Measurements from ENCODE around the gene RTN4RL2. TPM values are rescaled to one million over a fixed set of nuclear protein-coding genes. Genes with fewer than 3 reads are reported as not detected.
A peak's percentile ranks its signal among the peaks of the same experiment; 100 is the strongest.

The RTN4RL2 gene
- 10 to 100 TPM; 17.2 to 35.0 (median 25.7) TPM for polyA plus RNA-seq (ENCODE audit: insufficient read length in 10 of 10)
- long read RNA-seq, donor 1, transcript RTN4RL2-201 (3 exons, 2,203 nt), result major isoform, 13 of 28 reads
- long read RNA-seq, donor 1, partial matches to known transcripts, result 0 of 28 reads
- long read RNA-seq, donor 1, other reads (novel, unspliced or antisense), result 15 of 28 reads
- long read RNA-seq, donor 2, transcript RTN4RL2-201 (3 exons, 2,203 nt), result major isoform, 6 of 129 reads
- long read RNA-seq, donor 2, partial matches to known transcripts, result 117 of 129 reads
- long read RNA-seq, donor 2, other reads (novel, unspliced or antisense), result 6 of 129 reads
- long read RNA-seq, donor 3, result 0 reads
- long read RNA-seq, donor 4, partial matches to known transcripts, result 0 of 3 reads
- long read RNA-seq, donor 4, other reads (novel, unspliced or antisense), result 0 of 3 reads
- long read RNA-seq, donor 5, transcript RTN4RL2-201 (3 exons, 2,203 nt), result major isoform, 18 of 145 reads
- long read RNA-seq, donor 5, partial matches to known transcripts, result 122 of 145 reads
- long read RNA-seq, donor 5, other reads (novel, unspliced or antisense), result 5 of 145 reads
- long read RNA-seq, donor 6, transcript RTN4RL2-201 (3 exons, 2,203 nt), result major isoform, 6 of 81 reads
- long read RNA-seq, donor 6, partial matches to known transcripts, result 75 of 81 reads
- long read RNA-seq, donor 6, other reads (novel, unspliced or antisense), result 0 of 81 reads
- long read RNA-seq, donor 7, partial matches to known transcripts, result 0 of 3 reads
- long read RNA-seq, donor 7, other reads (novel, unspliced or antisense), result 0 of 3 reads
- long read RNA-seq, donor 8, partial matches to known transcripts, result 78 of 84 reads
- long read RNA-seq, donor 8, other reads (novel, unspliced or antisense), result 5 of 84 reads
- long read RNA-seq, donor 9, partial matches to known transcripts, result 0 of 3 reads
- long read RNA-seq, donor 9, other reads (novel, unspliced or antisense), result 0 of 3 reads

- peak; percentile 48 to 78 (median 64) for DNase-seq
These were observed at the start of gene RTN4RL2 for GRCh38 chr11:57460022-57460757. RTN4RL2 (plus strand) TSS chr11:57460528; CDS start chr11:57460866, 338 bp downstream.

GRCh38 chr11:57413681-57414080, 46.6 kb upstream of the RTN4RL2 start:
- no peak for DNase-seq

DNA sequence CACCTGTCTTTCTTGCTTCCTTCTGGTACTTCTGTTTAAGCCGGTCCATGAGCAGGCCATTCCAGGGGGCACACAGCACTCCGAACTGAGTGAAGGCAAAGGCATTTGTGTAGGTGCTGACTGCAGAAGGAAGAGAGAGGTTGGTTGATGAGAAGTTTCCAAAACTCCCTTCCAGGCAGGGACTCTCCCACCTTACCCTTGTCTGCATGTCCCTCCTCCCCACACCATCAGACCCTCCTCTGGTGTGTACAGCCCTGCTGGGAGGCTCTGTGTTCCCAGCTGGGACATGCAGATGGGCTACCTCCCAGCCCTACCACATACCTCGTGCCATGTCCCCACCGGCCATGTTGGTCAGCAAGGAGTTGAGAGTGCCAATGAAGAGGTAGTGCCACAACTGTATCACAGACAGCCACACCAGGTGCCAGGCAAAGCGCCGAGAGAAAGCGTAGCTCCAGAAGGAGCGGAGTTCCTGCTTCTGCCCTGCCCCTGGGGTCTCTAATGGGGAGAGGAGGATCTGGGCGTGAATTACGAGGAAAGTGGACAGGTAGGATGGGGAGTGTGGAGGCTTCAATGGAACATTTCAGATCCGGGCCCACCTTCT, 45.6 kb upstream of the RTN4RL2 start:
- DNase-seq, result no peak

DNA sequence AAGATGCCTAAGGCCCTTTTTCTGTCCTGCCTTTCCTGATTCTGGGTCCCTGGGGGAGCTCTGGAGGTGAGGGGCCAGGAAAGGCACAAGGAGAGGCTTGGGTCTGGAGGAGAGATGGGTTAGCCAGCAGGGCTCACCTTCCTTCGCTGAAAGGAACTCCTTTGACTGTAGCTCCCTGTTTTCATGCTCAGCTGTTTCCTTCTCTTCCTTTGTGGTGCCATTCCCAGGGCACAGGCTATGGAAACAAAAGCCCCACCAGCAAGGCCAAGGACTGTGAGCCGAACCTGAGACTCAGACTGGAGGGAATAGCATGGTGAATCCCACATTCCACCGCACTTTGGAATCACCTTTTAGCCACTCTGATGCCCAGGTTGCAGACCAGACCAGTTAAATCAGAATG, 43.9 kb upstream of the RTN4RL2 start:
- no peak for DNase-seq

- peak in 1 of 3 donors; percentile 38 for DNase-seq
These were observed 43.3 kb upstream of the RTN4RL2 start for GRCh38 chr11:57417056-57417455.

DNA sequence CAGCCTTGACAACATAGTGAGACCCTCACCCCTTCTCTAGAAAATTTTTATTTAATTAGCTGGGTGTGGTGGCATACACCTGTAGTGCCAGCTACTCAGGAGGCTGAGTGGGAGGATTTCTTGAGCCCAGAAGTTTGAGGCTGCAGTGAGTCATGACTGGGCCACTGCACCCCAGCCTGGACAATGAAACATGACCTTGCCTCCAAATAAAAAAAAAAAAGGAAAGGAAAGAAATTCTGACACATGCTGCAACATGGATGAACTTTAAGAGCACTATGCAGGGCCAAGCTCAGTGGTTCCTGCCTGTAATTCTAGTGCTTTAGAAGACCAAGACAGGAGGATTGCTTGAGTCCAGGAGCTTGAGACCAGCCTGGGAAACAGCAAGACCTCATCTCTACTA, 42.2 kb upstream of the RTN4RL2 start:
- DNase-seq, result no peak

- DNase-seq, result no peak
These were observed 41.2 kb upstream of the RTN4RL2 start for GRCh38 chr11:57419146-57419545.

DNA sequence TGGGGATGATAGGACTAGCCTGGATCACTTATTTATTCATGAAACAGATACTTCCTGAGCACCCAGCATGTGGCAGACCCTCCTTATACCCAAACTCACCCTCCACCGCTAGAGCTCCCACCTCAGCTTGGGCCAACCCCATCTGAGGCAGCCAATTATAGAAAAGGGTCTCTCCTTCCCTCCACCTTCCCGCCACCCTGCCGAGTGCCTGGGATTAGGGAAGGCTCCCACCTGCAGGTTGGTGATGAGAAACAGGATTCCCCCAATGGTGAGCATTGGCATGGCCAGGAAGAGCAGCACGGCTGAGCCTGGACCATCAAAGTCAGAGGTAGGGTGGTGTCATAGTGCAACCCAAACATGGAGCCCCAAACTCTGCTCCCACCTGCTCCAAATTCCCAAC, 39.3 kb upstream of the RTN4RL2 start:
- DNase-seq, result no peak

DNA sequence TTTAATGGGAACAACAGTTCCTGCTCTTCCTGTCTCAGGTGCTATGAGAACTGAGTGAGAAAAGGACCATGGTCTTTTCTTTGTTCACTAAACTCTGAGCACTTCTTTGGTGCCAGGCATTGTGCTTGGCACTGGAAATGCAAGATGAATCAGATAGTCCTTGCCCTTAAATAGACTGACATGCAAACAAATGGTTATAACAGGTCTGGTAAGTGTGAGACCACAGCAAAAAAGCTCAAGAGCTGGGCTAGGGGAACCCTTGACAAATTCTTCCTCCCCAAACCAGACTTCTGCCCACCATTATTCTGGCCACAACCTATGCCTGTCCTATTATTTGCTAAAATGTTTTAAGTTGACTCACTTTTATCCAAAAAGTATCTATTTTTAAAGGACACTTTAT, 38.5 kb upstream of the RTN4RL2 start:
- no peak for DNase-seq

DNA sequence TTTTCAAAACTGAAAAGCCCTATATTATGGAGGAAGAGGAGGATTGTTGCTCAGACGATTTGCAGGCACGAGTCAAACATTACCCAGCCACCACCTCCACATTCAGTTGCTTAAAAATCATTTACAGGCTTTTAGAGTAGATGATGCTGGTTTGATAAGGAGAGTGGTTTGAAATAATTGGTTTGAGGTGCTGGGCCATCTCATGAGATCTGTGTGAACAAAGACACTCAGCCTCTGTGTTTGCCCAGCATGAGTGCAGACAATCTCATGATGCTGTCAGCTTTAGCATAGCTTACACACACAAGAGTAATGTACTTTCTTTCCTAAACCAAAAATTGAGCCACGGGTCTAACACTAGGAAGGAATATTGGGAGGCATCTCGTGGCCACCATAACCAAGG, 37.7 kb upstream of the RTN4RL2 start:
- no peak for DNase-seq

DNA sequence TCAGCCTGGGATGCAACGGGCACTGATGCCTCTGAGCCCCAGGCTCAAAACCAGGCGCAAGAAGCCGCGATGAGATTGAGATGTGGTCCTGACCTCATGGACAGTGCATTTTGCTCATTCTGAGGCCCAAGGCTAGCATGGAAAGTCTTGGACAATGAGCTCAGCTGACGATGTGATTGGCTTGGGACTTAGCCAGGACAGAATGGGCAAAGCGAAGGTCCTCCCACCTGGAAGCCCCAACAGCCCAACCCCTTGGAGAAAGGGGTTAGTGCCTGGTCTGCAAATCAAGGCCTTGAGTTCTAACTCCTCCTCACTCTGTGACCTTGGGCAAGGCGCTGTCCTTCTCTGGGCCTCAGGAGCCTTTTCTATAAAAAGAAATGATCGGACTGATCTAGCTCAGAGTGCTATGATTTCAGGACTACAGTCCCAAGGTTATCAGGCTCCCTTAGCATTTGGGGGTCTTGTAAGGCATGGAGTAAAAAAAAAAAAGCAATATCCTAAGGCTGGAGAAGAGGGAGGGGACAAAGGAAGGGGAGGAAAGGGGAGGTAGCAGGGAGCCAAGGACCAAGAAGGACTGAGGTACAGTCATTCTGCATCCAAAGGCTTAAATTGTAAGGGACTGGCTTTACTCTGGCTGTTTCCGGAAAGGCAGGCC, 36.1 kb upstream of the RTN4RL2 start:
- peak in 1 of 3 donors; percentile 13 for DNase-seq

DNA sequence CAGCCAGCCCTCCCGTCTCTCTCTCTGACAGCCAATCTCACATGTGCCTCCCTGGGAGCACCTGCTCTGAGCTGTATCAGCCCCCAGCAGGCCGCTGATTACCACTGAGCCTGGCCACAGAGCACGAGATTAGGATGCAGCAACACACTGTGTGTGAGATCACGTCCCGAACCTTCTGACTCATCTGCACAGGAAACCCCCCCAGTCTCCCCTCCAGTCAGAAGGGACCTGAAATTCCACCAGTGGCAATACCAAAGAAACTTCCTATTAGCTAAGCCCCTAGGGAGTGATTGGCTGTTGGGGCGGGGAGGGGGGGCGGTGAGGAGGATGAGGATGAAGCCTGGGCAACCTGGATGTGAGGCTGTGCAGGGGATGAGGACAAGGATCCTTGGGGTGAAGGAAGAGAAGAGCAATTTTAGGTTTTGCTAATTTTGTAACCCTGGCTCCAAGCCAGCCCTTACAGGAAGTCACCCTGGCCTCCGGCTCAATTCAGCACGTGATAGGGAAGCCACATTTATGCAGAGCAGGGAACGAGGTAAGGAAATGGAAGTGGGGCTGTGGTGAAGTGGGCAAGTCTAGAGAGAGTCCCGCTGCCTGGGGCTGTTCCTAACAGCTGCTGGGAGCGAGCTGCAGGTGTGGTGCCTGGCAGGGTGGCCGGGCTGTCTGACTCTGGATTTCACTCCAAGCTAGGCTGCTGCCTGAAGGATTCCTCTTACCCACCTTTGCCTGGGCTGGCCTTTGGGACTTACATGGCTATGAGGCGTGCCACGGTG, 35.4 kb upstream of the RTN4RL2 start:
- peak; percentile 58 to 79 (median 79) for DNase-seq

GRCh38 chr11:57425565-57426438, 34.5 kb upstream of the RTN4RL2 start:
- peak; percentile 21 to 83 (median 76) for DNase-seq

DNA sequence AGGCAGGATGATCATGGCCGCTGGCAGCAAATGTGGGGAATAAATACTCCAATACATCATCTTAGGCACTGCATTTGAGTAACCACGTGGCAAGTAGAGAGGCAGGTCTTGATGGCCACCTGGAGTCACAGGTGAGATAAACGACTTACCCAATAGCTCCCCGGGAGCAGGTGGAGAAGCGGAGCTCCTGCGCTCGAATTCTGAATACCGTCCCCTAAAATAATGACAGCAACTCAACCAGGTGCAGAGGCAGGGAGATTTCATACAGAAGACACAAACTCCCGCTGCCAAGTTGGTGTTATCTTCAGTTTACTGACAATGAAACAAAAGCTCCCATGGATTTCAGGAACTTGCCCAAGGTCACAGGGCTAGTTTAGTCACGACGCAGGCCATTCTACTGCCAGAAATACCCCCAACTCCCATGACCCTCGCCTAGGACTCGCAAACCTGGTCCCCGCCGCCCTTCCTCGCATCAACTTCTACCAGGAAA, 33.8 kb upstream of the RTN4RL2 start:
- no peak for DNase-seq

DNA sequence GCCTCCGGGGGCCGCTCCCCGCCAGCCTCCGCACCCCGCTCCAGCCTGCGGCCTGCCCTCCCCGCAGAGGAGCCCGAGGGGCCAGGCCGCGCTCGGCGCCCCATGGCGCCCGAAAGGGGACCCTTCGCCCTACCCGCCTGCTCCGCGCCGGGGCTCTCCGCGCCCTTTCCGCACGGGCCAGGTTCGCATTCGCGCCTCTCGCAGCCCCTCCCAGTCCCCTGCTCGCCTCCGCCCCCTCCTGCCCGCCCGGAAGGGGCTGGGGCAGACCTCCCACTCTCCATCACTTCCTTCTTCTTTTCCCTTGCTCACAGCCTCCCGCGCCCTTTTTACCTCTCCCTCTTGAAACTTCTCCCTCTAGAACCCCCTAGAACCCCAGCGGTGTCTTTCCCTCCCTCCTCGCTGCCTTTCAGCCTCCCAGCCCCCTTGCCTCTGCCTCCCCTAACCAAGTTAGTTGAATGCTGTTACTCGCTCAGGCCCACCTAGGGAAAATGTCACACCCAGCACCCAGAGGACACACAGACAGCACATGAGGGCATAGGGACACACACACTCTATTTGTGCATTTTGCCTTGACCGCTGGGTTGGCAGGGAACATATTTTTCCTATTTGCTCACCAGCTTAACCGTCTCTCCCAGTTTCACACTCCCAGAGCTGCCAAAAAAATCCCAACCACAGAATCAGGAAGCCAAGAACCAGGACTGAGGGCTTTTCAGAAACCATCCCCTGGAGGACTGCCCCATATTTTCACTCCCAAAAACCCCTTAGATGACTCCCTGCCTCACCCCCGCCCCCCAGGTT, 33.2 kb upstream of the RTN4RL2 start, which contains the start of gene SLC43A3:
TSS of gene SLC43A3 (minus strand) at position 193 of the 798 bp plus-strand sequence. CDS start 949 bp downstream, outside the sequence.
- DNase-seq, result peak; percentile 86 to 95 (median 88)

- peak; percentile 90 to 96 (median 93) for DNase-seq
These were observed 32.6 kb upstream of the RTN4RL2 start for GRCh38 chr11:57427727-57428082.

DNA sequence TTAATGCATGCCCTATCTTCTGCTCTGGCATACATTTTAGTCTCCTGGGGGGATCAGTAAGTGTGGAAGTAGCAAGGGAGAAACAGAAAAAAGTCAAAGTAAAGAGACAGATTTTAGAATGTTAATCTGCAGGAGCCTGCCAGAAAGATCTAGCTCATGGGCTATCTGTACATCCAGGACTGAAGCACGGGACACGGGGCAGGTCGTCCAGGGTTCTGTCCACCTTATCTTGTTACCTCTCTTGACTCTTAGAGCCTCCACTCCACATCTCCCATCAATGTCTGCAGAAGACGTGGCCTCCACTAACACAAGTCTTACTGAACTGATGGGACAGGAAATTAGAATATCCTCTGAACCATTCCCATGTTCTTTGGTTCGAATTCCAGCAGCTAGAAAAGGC, 31.7 kb upstream of the RTN4RL2 start:
- no peak for DNase-seq

DNA sequence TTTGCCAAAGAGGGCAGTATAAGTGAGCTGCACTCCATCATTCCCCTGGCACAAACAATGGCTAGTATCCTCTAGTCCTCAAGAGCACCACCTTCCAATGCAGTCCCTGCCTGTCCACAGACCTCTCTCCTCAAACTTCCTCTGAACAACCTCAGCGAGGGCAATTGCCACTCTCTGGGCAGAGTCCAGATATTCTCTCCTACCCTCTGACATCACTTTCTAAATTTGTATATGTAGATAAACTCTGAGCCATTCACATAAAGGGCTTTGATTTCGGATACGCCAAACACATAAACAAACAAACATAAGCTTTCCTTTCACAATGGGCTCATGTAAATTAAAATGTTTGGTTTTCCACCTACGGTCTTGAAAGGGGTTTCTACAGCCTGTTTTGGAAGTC, 30.4 kb upstream of the RTN4RL2 start:
- no peak for DNase-seq

Measured in muscle of back (tissue), 13 donors.